ENCODE measurements around the gene CSF1. TPM values are rescaled to one million over a fixed set of nuclear protein-coding genes. Genes with fewer than 3 reads are reported as not detected.

The CSF1 gene
- total RNA-seq, 1 donor from 2014 or later: 269 TPM

- Mint-ChIP-seq H3K27ac (peak overlapping the region; percentile 73), H3K27me3 (ENCODE audit: insufficient read depth) (no peaks in the 10 kb centered on the region)
- intact Hi-C loops (cut with micrococcal nuclease): loop anchor here (10.0 kb wide), 3 partner anchors 353 to 1697 kb away; partner anchors contain the start of genes GNAI3 and PSMA5
Measured at GRCh38 chr1:109897259-109897955, 13.2 kb upstream of the CSF1 start.

GRCh38 chr1:109898842-109899241 lies 11.8 kb upstream of the CSF1 start:
- H3K9me3 Mint-ChIP-seq: no peaks in the 10 kb centered on the region
- no peak overlapping the region for H3K4me3 Mint-ChIP-seq
- DNase-seq (ENCODE audit: low spot score): no peak
- H3K27me3 Mint-ChIP-seq (ENCODE audit: insufficient read depth): no peaks in the 10 kb centered on the region
- H3K27ac Mint-ChIP-seq: no peak overlapping the region
- peaks cover 25% of the 10 kb centered on the region for H3K4me1 Mint-ChIP-seq (ENCODE audit: low read depth)
- intact Hi-C loops (cut with micrococcal nuclease): loop anchor here (10.0 kb wide), 3 partner anchors 354 to 1696 kb away; partner anchors contain the start of genes GNAI3 and PSMA5
- H3K36me3 Mint-ChIP-seq (ENCODE audit: low read depth): no peaks in the 10 kb centered on the region

More at GRCh38 chr1:109897259-109897955, 13.2 kb upstream of the CSF1 start:
- Mint-ChIP-seq H3K4me1 (ENCODE audit: low read depth) (peaks cover 20% of the 10 kb centered on the region), H3K9me3 (no peaks in the 10 kb centered on the region), H3K4me3 (no peak overlapping the region), H3K36me3 (ENCODE audit: low read depth) (no peaks in the 10 kb centered on the region)
- no peak for DNase-seq (ENCODE audit: low spot score)

DNA sequence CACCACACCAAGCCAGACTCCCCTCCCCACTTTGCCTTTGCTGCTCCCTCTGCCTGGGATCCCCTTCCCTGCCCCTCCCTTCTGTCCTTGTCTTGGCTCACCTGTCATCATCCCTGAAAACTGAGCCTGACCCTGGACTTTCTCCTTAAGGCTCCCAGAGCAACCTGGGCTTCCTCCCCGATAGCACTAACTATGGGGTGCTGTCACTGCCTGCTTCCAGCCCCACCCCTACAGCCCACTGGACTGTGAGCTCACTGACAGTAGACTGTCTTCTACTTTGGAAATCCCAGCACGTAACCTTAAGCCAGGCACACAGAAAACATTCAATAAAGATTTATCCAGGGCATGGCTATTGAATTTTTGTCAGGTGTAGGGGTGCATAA lies 9.5 kb upstream of the CSF1 start:
- no peak for DNase-seq (ENCODE audit: low spot score)
- Mint-ChIP-seq H3K4me1 (ENCODE audit: low read depth) (peaks cover 40% of the 10 kb centered on the region), H3K27ac (no peak overlapping the region), H3K36me3 (ENCODE audit: low read depth) (no peaks in the 10 kb centered on the region), H3K27me3 (ENCODE audit: insufficient read depth) (no peaks in the 10 kb centered on the region), H3K4me3 (no peak overlapping the region), H3K9me3 (no peaks in the 10 kb centered on the region)
- intact Hi-C loops (cut with micrococcal nuclease): no loop called here

- Mint-ChIP-seq H3K27ac (no peak overlapping the region), H3K9me3 (no peaks in the 10 kb centered on the region), H3K36me3 (ENCODE audit: low read depth) (peaks cover 3% of the 10 kb centered on the region), H3K4me3 (no peak overlapping the region), H3K27me3 (ENCODE audit: insufficient read depth) (no peaks in the 10 kb centered on the region), H3K4me1 (ENCODE audit: low read depth) (peaks cover 45% of the 10 kb centered on the region)
- no peak for DNase-seq (ENCODE audit: low spot score)
- intact Hi-C loops (cut with micrococcal nuclease): no loop called here
Measured at GRCh38 chr1:109901524-109902145, 9.0 kb upstream of the CSF1 start.

GRCh38 chr1:109902204-109902985 lies 8.3 kb upstream of the CSF1 start:
- DNase-seq (ENCODE audit: low spot score): no peak
- Mint-ChIP-seq H3K9me3 (no peaks in the 10 kb centered on the region), H3K27me3 (ENCODE audit: insufficient read depth) (no peaks in the 10 kb centered on the region), H3K4me1 (ENCODE audit: low read depth) (peaks cover 51% of the 10 kb centered on the region), H3K27ac (no peak overlapping the region), H3K4me3 (no peak overlapping the region), H3K36me3 (ENCODE audit: low read depth) (peaks cover 3% of the 10 kb centered on the region)
- intact Hi-C loops (cut with micrococcal nuclease): no loop called here

DNA sequence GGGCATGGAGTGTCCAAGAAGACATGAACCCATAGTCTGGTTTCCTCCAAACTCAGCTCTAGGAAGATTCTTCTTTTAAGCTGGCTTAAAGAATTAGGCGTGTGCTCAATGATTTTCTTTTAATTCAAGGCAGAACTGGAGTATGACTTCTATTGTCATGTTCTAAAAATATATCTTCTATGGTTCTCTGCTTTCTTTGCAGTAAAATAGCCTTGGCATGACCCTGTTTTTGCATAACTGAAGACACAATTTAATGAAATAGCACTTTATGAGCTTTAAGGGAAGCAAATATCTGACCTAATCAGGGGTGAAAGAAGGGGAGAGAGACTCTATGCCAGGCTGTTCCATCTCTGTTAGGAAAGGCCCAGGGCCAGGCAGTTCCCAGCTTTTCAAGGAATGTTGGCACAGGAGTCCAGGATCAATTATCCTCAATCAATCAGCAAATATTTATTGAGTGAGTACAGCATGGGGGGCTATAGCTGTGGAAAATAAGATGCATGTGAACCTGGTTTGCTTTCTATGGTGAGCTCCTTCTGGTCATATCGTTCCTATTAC lies 7.2 kb upstream of the CSF1 start:
- DNase-seq (ENCODE audit: low spot score): no peak
- peaks cover 3% of the 10 kb centered on the region for H3K36me3 Mint-ChIP-seq (ENCODE audit: low read depth)
- no peak overlapping the region for H3K4me3 Mint-ChIP-seq
- H3K9me3 Mint-ChIP-seq: no peaks in the 10 kb centered on the region
- H3K4me1 Mint-ChIP-seq (ENCODE audit: low read depth): peaks cover 62% of the 10 kb centered on the region
- H3K27ac Mint-ChIP-seq: peak overlapping the region; percentile 35
- H3K27me3 Mint-ChIP-seq (ENCODE audit: insufficient read depth): no peaks in the 10 kb centered on the region
- intact Hi-C loops (cut with micrococcal nuclease): no loop called here

GRCh38 chr1:109904105-109904817 lies 6.4 kb upstream of the CSF1 start:
- no peak overlapping the region for H3K4me3 Mint-ChIP-seq
- H3K36me3 Mint-ChIP-seq (ENCODE audit: low read depth): peaks cover 3% of the 10 kb centered on the region
- peaks cover 70% of the 10 kb centered on the region for H3K4me1 Mint-ChIP-seq (ENCODE audit: low read depth)
- intact Hi-C loops (cut with micrococcal nuclease): no loop called here
- peak overlapping the region; percentile 35 for H3K27ac Mint-ChIP-seq
- H3K27me3 Mint-ChIP-seq (ENCODE audit: insufficient read depth): no peaks in the 10 kb centered on the region
- no peaks in the 10 kb centered on the region for H3K9me3 Mint-ChIP-seq
- DNase-seq (ENCODE audit: low spot score): no peak

DNA sequence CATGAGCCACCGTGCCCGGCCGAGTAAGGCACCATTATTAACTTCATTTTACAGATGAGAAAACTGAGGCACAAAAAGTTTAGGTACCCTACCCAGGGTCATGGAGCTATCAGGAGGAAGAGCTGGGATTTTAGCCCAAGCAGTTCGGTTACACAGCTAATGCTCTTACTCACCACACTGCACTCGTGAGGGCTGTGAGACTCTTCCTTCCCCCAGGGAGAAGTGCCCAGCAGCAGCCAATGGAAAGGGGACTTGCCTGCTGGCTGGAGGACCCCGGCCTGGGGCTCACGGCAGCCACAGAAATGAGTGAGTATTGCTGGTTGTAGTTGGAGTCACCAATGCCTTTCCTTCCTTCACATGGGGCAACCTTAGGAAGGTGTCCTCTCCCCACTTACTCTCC lies 5.2 kb upstream of the CSF1 start:
- peaks cover 3% of the 10 kb centered on the region for H3K36me3 Mint-ChIP-seq (ENCODE audit: low read depth)
- intact Hi-C loops (cut with micrococcal nuclease): no loop called here
- DNase-seq (ENCODE audit: low spot score): no peak
- no peaks in the 10 kb centered on the region for H3K27me3 Mint-ChIP-seq (ENCODE audit: insufficient read depth)
- H3K4me3 Mint-ChIP-seq: peak overlapping the region; percentile 72
- H3K9me3 Mint-ChIP-seq: no peaks in the 10 kb centered on the region
- H3K4me1 Mint-ChIP-seq (ENCODE audit: low read depth): peaks cover 81% of the 10 kb centered on the region
- peak overlapping the region; percentile 97 for H3K27ac Mint-ChIP-seq

- DNase-seq (ENCODE audit: low spot score): peak; percentile 60
- H3K4me1 Mint-ChIP-seq (ENCODE audit: low read depth): peaks cover 73% of the 10 kb centered on the region
- no peaks in the 10 kb centered on the region for H3K27me3 Mint-ChIP-seq (ENCODE audit: insufficient read depth)
- peak overlapping the region; percentile 72 for H3K4me3 Mint-ChIP-seq
- intact Hi-C loops (cut with micrococcal nuclease): loop anchor here (1.0 to 2.0 kb wide), 5 partner anchors 11 to 115 kb away; partner anchors contain the start of gene AHCYL1
- no peaks in the 10 kb centered on the region for H3K9me3 Mint-ChIP-seq
- H3K36me3 Mint-ChIP-seq (ENCODE audit: low read depth): peaks cover 4% of the 10 kb centered on the region
- H3K27ac Mint-ChIP-seq: peak overlapping the region; percentile 97
Measured at GRCh38 chr1:109906160-109906838, 4.3 kb upstream of the CSF1 start.

- no peak for DNase-seq (ENCODE audit: low spot score)
- intact Hi-C loops (cut with micrococcal nuclease): loop anchor here (1.0 to 2.0 kb wide), 5 partner anchors 12 to 116 kb away; partner anchors contain the start of gene AHCYL1
- peak overlapping the region; percentile 17 for H3K4me3 Mint-ChIP-seq
- H3K27me3 Mint-ChIP-seq (ENCODE audit: insufficient read depth): no peaks in the 10 kb centered on the region
- peak overlapping the region; percentile 97 for H3K27ac Mint-ChIP-seq
- H3K4me1 Mint-ChIP-seq (ENCODE audit: low read depth): peaks cover 72% of the 10 kb centered on the region
- no peaks in the 10 kb centered on the region for H3K9me3 Mint-ChIP-seq
- H3K36me3 Mint-ChIP-seq (ENCODE audit: low read depth): peaks cover 8% of the 10 kb centered on the region
Measured at GRCh38 chr1:109906839-109907180, 3.8 kb upstream of the CSF1 start.

DNA sequence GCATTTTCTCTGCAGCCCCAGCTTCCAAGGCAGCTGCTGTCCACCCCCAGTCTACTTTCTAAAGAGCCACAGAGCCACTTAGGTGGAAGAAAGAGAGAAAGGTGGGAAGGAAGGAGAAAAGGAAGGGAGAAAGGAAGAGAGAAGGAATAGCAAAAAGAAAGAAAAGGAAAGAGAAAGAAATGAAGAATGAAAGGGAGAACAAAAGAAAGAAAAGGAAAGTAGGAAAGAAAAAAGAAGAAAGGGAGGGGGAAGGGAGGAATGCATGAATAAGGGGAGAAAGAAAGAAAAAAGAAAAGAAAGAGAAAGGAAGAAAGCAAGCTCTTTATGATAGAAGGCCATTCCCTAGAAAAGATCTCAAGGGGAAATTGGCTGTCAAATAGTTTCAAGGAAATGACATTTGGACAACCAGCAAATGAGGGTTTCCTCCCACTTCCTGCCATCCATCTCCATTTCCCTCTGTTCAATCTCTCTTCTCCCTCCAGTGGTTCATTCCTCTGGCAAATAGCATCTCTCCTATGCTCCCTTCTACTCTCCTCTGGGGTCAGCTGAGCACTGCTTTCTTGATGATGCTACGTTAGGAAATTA lies 3.4 kb upstream of the CSF1 start:
- no peak for DNase-seq (ENCODE audit: low spot score)
- H3K4me3 Mint-ChIP-seq: peak overlapping the region; percentile 61
- no peaks in the 10 kb centered on the region for H3K27me3 Mint-ChIP-seq (ENCODE audit: insufficient read depth)
- H3K27ac Mint-ChIP-seq: peak overlapping the region; percentile 97
- H3K9me3 Mint-ChIP-seq: no peaks in the 10 kb centered on the region
- peaks cover 72% of the 10 kb centered on the region for H3K4me1 Mint-ChIP-seq (ENCODE audit: low read depth)
- peaks cover 11% of the 10 kb centered on the region for H3K36me3 Mint-ChIP-seq (ENCODE audit: low read depth)
- intact Hi-C loops (cut with micrococcal nuclease): loop anchor here (2.0 kb wide), 1 partner anchor 86 kb away; no protein-coding TSS in a partner anchor
